IMR-90 (cell line): Measurements from ENCODE around the gene GPR161. TPM values are rescaled to one million over a fixed set of nuclear protein-coding genes. Genes with fewer than 3 reads are reported as not detected.

Experiments used
- ATAC-seq: fragments of 200-7000 bp; cut with Tn5 transposase; 2 replicates; pipeline ENCODE4 v1.9.1; 2020; ENCODE audit warnings: low read depth, mild to moderate bottlenecking, moderate library complexity
- BruUV-seq: library from RNA; stranded (reverse); fragments of 400-500 nt; replicated peaks from 2 replicates; lab custom pipeline; 2021; lab: Mats Ljungman, UMichigan
- CTCF ChIA-PET: fragments of 300-600 bp; formaldehyde crosslinking; extraction: SDS; loops from one replicate; lab custom pipeline; 2021; ENCODE audit warnings: antibody characterized with exemption; lab: Yijun Ruan, JAX
- POLR2A ChIA-PET: fragments of 300-600 bp; sonication (Branson Sonifier 250); formaldehyde crosslinking; loops from one replicate; lab custom pipeline; 2022; ENCODE audit warnings: antibody characterized with exemption; ENCODE audit not compliant: unreplicated experiment; lab: Charles Lee
- DNase-seq: peaks from one replicate; pipeline ENCODE4 v3.0.0; 2013
- H2AFZ ChIP-seq: replicated peaks from 2 replicates; pipeline ENCODE3; 2013; ENCODE audit warnings: low read length, mild to moderate bottlenecking; ENCODE audit not compliant: poor library complexity
- H2AK5ac ChIP-seq: 2 replicates; pipeline ENCODE4 v1.6.1; 2013; ENCODE audit warnings: low read depth, low read length, inconsistent platforms
- H2AK9ac ChIP-seq: replicated peaks from 2 replicates; pipeline ENCODE3; 2013; ENCODE audit warnings: mild to moderate bottlenecking, low read depth, low read length, moderate library complexity; ENCODE audit not compliant: poor library complexity
- H2BK120ac ChIP-seq: 2 replicates; pipeline ENCODE4 v1.6.1; 2013; ENCODE audit warnings: low read depth, low read length, inconsistent platforms
- H2BK15ac ChIP-seq: 3 replicates; pipeline ENCODE4 v1.6.1; 2013; ENCODE audit warnings: low read depth, low read length, inconsistent platforms
- H2BK20ac ChIP-seq: 2 replicates; pipeline ENCODE4 v1.6.1; 2013; ENCODE audit warnings: low read depth, mild to moderate bottlenecking, inconsistent platforms, low read length, moderate library complexity
- H2BK5ac ChIP-seq: 2 replicates; pipeline ENCODE4 v1.6.1; 2013; ENCODE audit warnings: mild to moderate bottlenecking, low read depth, low read length, inconsistent platforms; ENCODE audit not compliant: poor library complexity, severe bottlenecking
- H3K14ac ChIP-seq: replicated peaks from 2 replicates; pipeline ENCODE4 v1.6.1; 2013; ENCODE audit warnings: low read depth, low read length, inconsistent platforms
- H3K18ac ChIP-seq: 2 replicates; pipeline ENCODE4 v1.6.1; 2013; ENCODE audit warnings: low read depth, low read length, control low read depth
- H3K23ac ChIP-seq: 2 replicates; pipeline ENCODE4 v1.6.1; 2013; ENCODE audit warnings: low read depth, low read length, inconsistent platforms
- H3K27ac ChIP-seq: 2 replicates; pipeline ENCODE4 v1.5.1; 2013; ENCODE audit warnings: mild to moderate bottlenecking, control low read depth, low read length; ENCODE audit not compliant: insufficient read depth
- H3K27me3 ChIP-seq: 2 replicates; pipeline ENCODE4 v1.6.1; 2013; ENCODE audit warnings: low read length; ENCODE audit not compliant: control insufficient read depth, insufficient read depth
- H3K36me3 ChIP-seq: 2 replicates; pipeline ENCODE4 v1.6.1; 2013; ENCODE audit warnings: low read length, mixed read lengths; ENCODE audit not compliant: control insufficient read depth, insufficient read depth
- H3K4ac ChIP-seq: 2 replicates; pipeline ENCODE4 v1.6.1; 2013; ENCODE audit warnings: low read depth, low read length, inconsistent platforms
- H3K4me1 ChIP-seq: 2 replicates; pipeline ENCODE4 v1.6.1; 2013; ENCODE audit warnings: low read length, mixed read lengths; ENCODE audit not compliant: control insufficient read depth, insufficient read depth
- H3K4me2 ChIP-seq: 2 replicates; pipeline ENCODE4 v1.6.1; 2013; ENCODE audit warnings: low read depth, mild to moderate bottlenecking, control low read depth, low read length, moderate library complexity
- H3K4me3 ChIP-seq: 2 replicates; pipeline ENCODE4 v1.5.1; 2013; ENCODE audit warnings: low read depth, mild to moderate bottlenecking, control low read depth, low read length, moderate library complexity; ENCODE audit not compliant: insufficient read depth
- H3K56ac ChIP-seq: 2 replicates; pipeline ENCODE4 v1.6.1; 2013; ENCODE audit warnings: low read length, inconsistent platforms; ENCODE audit not compliant: insufficient read depth; ENCODE audit errors: extremely low read depth
- H3K79me1 ChIP-seq, 2 experiments: 2 replicates each; pipeline ENCODE4 v1.6.1; 2013; ENCODE audit warnings: low read length in 2 of 2, inconsistent platforms in 1 of 2, low read depth in 1 of 2
- H3K9ac ChIP-seq: 2 replicates; pipeline ENCODE4 v1.6.1; 2013; ENCODE audit warnings: low read depth, low read length, control low read depth
- H3K9me1 ChIP-seq: 2 replicates; pipeline ENCODE4 v1.6.1; 2013; ENCODE audit warnings: low read length, inconsistent platforms; ENCODE audit not compliant: insufficient read depth
- H3K9me3 ChIP-seq: 2 replicates; pipeline ENCODE4 v1.6.1; 2013; ENCODE audit warnings: low read length; ENCODE audit not compliant: control insufficient read depth, insufficient read depth
- H4K20me1 ChIP-seq: 2 replicates; pipeline ENCODE4 v1.6.1; 2013; ENCODE audit warnings: low read length, inconsistent platforms; ENCODE audit not compliant: insufficient read depth
- H4K5ac ChIP-seq: 2 replicates; pipeline ENCODE4 v1.6.1; 2013; ENCODE audit warnings: mild to moderate bottlenecking, low read depth, low read length, control low read depth
- H4K8ac ChIP-seq, 2 experiments: 2 replicates each; pipeline ENCODE4 v1.6.1; 2013; ENCODE audit warnings: low read depth in 2 of 2, low read length in 2 of 2, control low read depth in 1 of 2, inconsistent platforms in 1 of 2
- H4K91ac ChIP-seq: 2 replicates; pipeline ENCODE4 v1.6.1; 2013; ENCODE audit warnings: low read depth, low read length, inconsistent platforms; ENCODE audit not compliant: insufficient read depth
- BHLHE40 ChIP-seq: fragments of 150-350 bp; IDR thresholded peaks from 2 replicates; pipeline ENCODE4 v1.6.1; 2016; ENCODE audit warnings: mild to moderate bottlenecking, low read depth, low read length
- POLR2A ChIP-seq: IDR thresholded peaks from 2 replicates; pipeline ENCODE4 v1.6.1; 2012; ENCODE audit warnings: mild to moderate bottlenecking, low read depth, low read length
- SMC3 ChIP-seq: fragments of 150-350 bp; IDR thresholded peaks from 2 replicates; pipeline ENCODE4 v1.6.1; 2016; ENCODE audit warnings: low read depth, mild to moderate bottlenecking, antibody characterized with exemption, low read length, moderate library complexity
- WGBS, 2 experiments: methylation state at CpG; one replicate each; pipeline versions ENCODE4 v1.1.5 to v1.1.7; 2013; ENCODE audit warnings: missing lambda C conversion rate in 2 of 2; ENCODE audit not compliant: insufficient read length in 1 of 2; ENCODE audit errors: extremely low coverage in 2 of 2; 5-methylcytosine and 5-hydroxymethylcytosine counted together
- dilution Hi-C: fragments of 300-500 bp; cut with HindIII; formaldehyde crosslinking; loops from one replicate; pipeline ENCODE4 v1.14.3; 2018; ENCODE audit warnings: low sequenced_read_pairs; ENCODE audit not compliant: unreplicated experiment
- in situ Hi-C: fragments of 300-500 bp; cut with MboI; formaldehyde crosslinking; loops from 3 replicates; pipeline ENCODE4 v1.14.3; 2019; ENCODE audit warnings: low sequenced_read_pairs, inconsistent platforms, mixed read lengths
- intact Hi-C: fragments of 100-400 bp; cut with micrococcal nuclease; formaldehyde crosslinking; loops from 2 replicates; pipeline ENCODE4 v1.10.0; 2022
- polyA plus RNA-seq, 3 experiments: library from polyadenylated mRNA; depleted of rRNA; stranded (reverse); fragments of >200 nt; gene quantifications; 2 replicates each; pipeline ENCODE4 v1.2.3, GENCODE V29; 2012; ENCODE audit warnings: low replicate concordance in 1 of 3
- total RNA-seq: library from RNA; depleted of rRNA; stranded (reverse); fragments of >200 nt; gene quantifications from 2 replicates; pipeline ENCODE4 v1.2.3, GENCODE V29; 2012

GPR161 gene
- total and polyA plus RNA-seq, 2 of the 4 experiments (the other 2 are of a cell fraction), result 12.5 to 13.3 TPM

DNA sequence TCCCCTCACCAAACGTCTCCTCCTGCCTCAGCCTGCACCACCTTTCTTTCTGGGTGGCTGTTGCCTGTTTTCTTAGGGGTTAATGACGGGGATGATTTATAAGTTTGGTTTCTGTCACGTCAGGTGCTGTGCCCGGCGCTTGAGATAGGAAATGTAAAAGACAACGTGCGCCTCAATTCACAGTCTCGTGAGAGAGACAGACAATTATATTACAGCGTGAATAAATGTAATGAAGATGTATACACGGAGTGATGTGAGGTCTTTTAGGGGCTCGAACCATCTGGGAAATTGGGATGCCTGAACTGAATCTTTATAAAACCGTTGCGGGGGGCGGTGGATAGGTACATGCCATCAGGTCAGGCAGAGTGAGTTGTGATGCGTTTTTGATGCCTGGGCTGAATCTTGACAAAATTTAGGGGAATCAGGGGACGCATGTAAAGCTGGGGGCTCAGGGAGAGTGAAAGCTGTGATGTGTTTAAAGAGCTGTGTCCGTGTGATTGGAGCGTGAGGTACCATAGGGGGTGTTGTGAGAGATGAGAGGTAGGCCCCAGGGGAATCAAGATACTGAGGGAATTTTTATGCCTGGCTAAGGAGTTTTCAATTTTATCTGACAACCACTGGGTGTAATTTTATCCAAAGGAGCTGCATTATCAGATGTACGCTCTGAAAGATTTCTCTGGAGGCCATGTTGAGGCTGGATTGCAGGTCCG is 42.9 kb upstream of the GPR161 start:
- Histone ChIP-seq H3K4me3 (peak overlapping the region; percentile 74), H2AK9ac (peak overlapping the region; percentile 96), H4K5ac (peak overlapping the region; percentile 24), H3K23ac (peak overlapping the region; percentile 75), H3K14ac (peak overlapping the region; percentile 85), H3K18ac (peak overlapping the region; percentile 1), H4K91ac (peak overlapping the region; percentile 74), H4K8ac (peak overlapping the region; percentile 76 to 78; a peak in 3 of 4 replicates), H4K20me1 (no peaks in the 10 kb centered on the region; the same call in 1 of the 2 replicates), H3K4me2 (peak overlapping the region; percentile 79), H2BK20ac (no peak overlapping the region), H3K4ac (peak overlapping the region; percentile 82), H3K27ac (peak overlapping the region; percentile 89), H2BK120ac (peak overlapping the region; percentile 63; the same call in 1 of the 2 replicates), H3K9me1 (no peaks in the 10 kb centered on the region), H2BK5ac (peak overlapping the region; percentile 71), H2BK15ac (no peak overlapping the region), H3K56ac (peak overlapping the region; percentile 80), H2AFZ (peak overlapping the region; percentile 99), H3K27me3 (no peaks in the 10 kb centered on the region), H3K36me3 (no peaks in the 10 kb centered on the region; the same call in 1 of the 2 replicates), H3K9ac (peak overlapping the region; percentile 80), H2AK5ac (peak overlapping the region; percentile 41; the same call in 1 of the 2 replicates), H3K9me3 (no peaks in the 10 kb centered on the region), H3K4me1 (no peaks in the 10 kb centered on the region), H3K79me1 (peaks cover 13 to 26% of the 10 kb centered on the region in 2 experiments)
- peak; percentile 3; the same call in 1 of the 2 replicates for ATAC-seq
- intact Hi-C loops (loop anchor here (2.0 to 5.0 kb wide), 3 partner anchors 43 to 462 kb away; partner anchors contain the start of genes GPR161 and SFT2D2), dilution Hi-C loops (no loop called here), in situ Hi-C loops (no loop called here)
- TF ChIP-seq BHLHE40, result 0 out of 2 replicates have a peak, but pooled peaks have one; percentile 5
- TF ChIP-seq SMC3, result no peak
- TF ChIP-seq POLR2A, result 0 out of 2 replicates have a peak, but pooled peaks have one; percentile 11
- BruUV-seq, result no TSS peak
- WGBS, 2 experiments, result 4% methylated on average over 16 of the region's 20 CpGs; no CpG with 5 or more reads in 1 of the 2 experiments
- peak; percentile 25 for DNase-seq
- ChIA-PET POLR2A (no interaction called here), CTCF (interaction anchor here (0.6 kb wide), 1 partner anchor 130 kb away, joined by 3 read pairs; no protein-coding TSS in a partner anchor)
